Measurements from ENCODE around the gene RPP40.

RPP40 gene

GRCh38 chr6:4973982-4974745, 29.7 kb downstream of the RPP40 start:
- Histone ChIP-seq H3K9ac (ENCODE audit: low read depth in 1 of 2, low read length in 2 of 2) (no peak overlapping the region), H3K4me3 (ENCODE audit: low read depth in 1 of 2, low read length in 2 of 2) (no peak overlapping the region), H3K9me3 (ENCODE audit: control insufficient read depth in 1 of 2, low read length in 2 of 2) (peaks cover 3% of the 10 kb centered on the region in 2 donors), H3K27ac (ENCODE audit: low read depth, low read length) (no peak overlapping the region), H3K4me1 (ENCODE audit: control insufficient read depth in 1 of 2, insufficient read depth in 2 of 2, low read length in 2 of 2) (no peaks in the 10 kb centered on the region), H3K27me3 (ENCODE audit: control insufficient read depth in 1 of 2, insufficient read depth in 2 of 2, low read length in 2 of 2) (peaks cover 0 to 3% of the 10 kb centered on the region in 2 donors), H3K36me3 (ENCODE audit: control insufficient read depth in 1 of 2, insufficient read depth in 2 of 2, low read length in 2 of 2) (no peaks in the 10 kb centered on the region)

- Histone ChIP-seq H3K4me3 (ENCODE audit: low read depth in 1 of 2, low read length in 2 of 2) (no peak overlapping the region), H3K4me1 (ENCODE audit: control insufficient read depth in 1 of 2, insufficient read depth in 2 of 2, low read length in 2 of 2) (no peaks in the 10 kb centered on the region), H3K9ac (ENCODE audit: low read depth in 1 of 2, low read length in 2 of 2) (no peak overlapping the region), H3K27ac (ENCODE audit: low read depth, low read length) (no peak overlapping the region), H3K36me3 (ENCODE audit: control insufficient read depth in 1 of 2, insufficient read depth in 2 of 2, low read length in 2 of 2) (no peaks in the 10 kb centered on the region), H3K9me3 (ENCODE audit: control insufficient read depth in 1 of 2, low read length in 2 of 2) (no peaks in the 10 kb centered on the region), H3K27me3 (ENCODE audit: control insufficient read depth in 1 of 2, insufficient read depth in 2 of 2, low read length in 2 of 2) (peaks cover 0 to 3% of the 10 kb centered on the region in 2 donors)
Observed at GRCh38 chr6:4973415-4973814, 30.4 kb downstream of the RPP40 start.

DNA sequence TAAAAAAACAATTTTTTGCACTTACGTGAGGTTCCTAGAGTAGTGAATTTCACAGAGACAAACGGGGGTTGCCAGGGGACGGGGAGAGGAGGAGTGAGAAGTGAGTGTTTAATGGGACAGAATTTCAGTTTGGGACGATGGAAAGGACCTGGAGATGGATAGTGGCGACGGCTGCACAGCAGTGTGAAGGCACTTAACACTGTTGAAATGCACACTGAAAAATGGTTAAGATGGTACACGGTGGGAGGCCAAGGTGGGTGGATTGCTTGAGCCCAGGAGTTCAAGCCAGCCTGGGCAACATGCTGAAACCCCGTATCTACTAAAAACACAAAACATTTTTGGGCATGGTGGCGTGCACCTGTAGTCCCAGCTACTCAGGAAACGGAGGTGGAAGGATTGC, 31.4 kb downstream of the RPP40 start:
- H3K4me3 ChIP-seq (ENCODE audit: low read depth in 1 of 2, low read length in 2 of 2) = no peak overlapping the region
- no peaks in the 10 kb centered on the region for H3K9me3 ChIP-seq (ENCODE audit: control insufficient read depth in 1 of 2, low read length in 2 of 2)
- no peak overlapping the region for H3K9ac ChIP-seq (ENCODE audit: low read depth in 1 of 2, low read length in 2 of 2)
- H3K36me3 ChIP-seq (ENCODE audit: control insufficient read depth in 1 of 2, insufficient read depth in 2 of 2, low read length in 2 of 2) = no peaks in the 10 kb centered on the region
- H3K27me3 ChIP-seq (ENCODE audit: control insufficient read depth in 1 of 2, insufficient read depth in 2 of 2, low read length in 2 of 2) = peaks cover 0 to 3% of the 10 kb centered on the region in 2 donors
- H3K27ac ChIP-seq (ENCODE audit: low read depth, low read length) = no peak overlapping the region
- no peaks in the 10 kb centered on the region for H3K4me1 ChIP-seq (ENCODE audit: control insufficient read depth in 1 of 2, insufficient read depth in 2 of 2, low read length in 2 of 2)

GRCh38 chr6:4971851-4972250, 32.0 kb downstream of the RPP40 start:
- no peak overlapping the region for H3K4me3 ChIP-seq (ENCODE audit: low read depth in 1 of 2, low read length in 2 of 2)
- no peak overlapping the region for H3K9ac ChIP-seq (ENCODE audit: low read depth in 1 of 2, low read length in 2 of 2)
- H3K27ac ChIP-seq (ENCODE audit: low read depth, low read length) = no peak overlapping the region
- no peaks in the 10 kb centered on the region for H3K4me1 ChIP-seq (ENCODE audit: control insufficient read depth in 1 of 2, insufficient read depth in 2 of 2, low read length in 2 of 2)
- no peaks in the 10 kb centered on the region for H3K9me3 ChIP-seq (ENCODE audit: control insufficient read depth in 1 of 2, low read length in 2 of 2)
- no peaks in the 10 kb centered on the region for H3K36me3 ChIP-seq (ENCODE audit: control insufficient read depth in 1 of 2, insufficient read depth in 2 of 2, low read length in 2 of 2)
- peaks cover 0 to 3% of the 10 kb centered on the region in 2 donors for H3K27me3 ChIP-seq (ENCODE audit: control insufficient read depth in 1 of 2, insufficient read depth in 2 of 2, low read length in 2 of 2)

- H3K9me3 ChIP-seq (ENCODE audit: control insufficient read depth in 1 of 2, low read length in 2 of 2) = no peaks in the 10 kb centered on the region
- no peak overlapping the region for H3K4me3 ChIP-seq (ENCODE audit: low read depth in 1 of 2, low read length in 2 of 2)
- no peaks in the 10 kb centered on the region for H3K4me1 ChIP-seq (ENCODE audit: control insufficient read depth in 1 of 2, insufficient read depth in 2 of 2, low read length in 2 of 2)
- no peaks in the 10 kb centered on the region for H3K36me3 ChIP-seq (ENCODE audit: control insufficient read depth in 1 of 2, insufficient read depth in 2 of 2, low read length in 2 of 2)
- H3K9ac ChIP-seq (ENCODE audit: low read depth in 1 of 2, low read length in 2 of 2) = no peak overlapping the region
- H3K27me3 ChIP-seq (ENCODE audit: control insufficient read depth in 1 of 2, insufficient read depth in 2 of 2, low read length in 2 of 2) = peaks cover 0 to 3% of the 10 kb centered on the region in 2 donors
- H3K27ac ChIP-seq (ENCODE audit: low read depth, low read length) = no peak overlapping the region
Observed at GRCh38 chr6:4970739-4971395, 33.0 kb downstream of the RPP40 start.

DNA sequence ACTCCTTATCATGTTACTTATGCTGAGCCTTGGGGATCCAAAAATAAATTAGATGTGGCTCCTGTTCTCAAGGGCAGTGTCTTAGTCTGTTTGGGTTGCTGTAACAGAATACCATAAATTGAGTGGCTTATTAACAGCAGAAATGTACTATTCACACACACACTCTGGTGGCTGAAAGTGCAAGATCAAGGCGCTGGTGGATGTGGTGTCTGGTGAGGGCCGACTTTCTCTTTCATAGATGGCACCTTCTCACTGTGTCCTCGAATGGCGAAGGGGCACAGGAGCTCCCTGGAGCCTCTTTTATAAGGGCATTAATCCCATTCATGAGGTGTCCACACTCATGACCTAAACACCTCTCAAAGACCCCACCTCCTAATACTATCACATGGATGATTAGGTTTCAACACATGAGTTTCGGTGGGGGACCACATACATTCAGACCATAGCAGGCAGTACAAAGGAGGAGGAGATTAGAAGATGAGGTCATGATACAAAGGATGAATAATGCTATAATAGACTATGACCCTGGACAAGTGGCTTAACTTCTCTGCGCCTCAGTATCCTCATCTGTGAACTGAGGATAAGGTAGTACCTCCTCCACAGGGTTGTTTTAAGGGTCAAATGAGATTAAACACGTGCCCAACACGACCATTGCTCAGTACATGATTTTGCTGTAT, 34.1 kb downstream of the RPP40 start:
- no peak overlapping the region for H3K27ac ChIP-seq (ENCODE audit: low read depth, low read length)
- H3K4me1 ChIP-seq (ENCODE audit: control insufficient read depth in 1 of 2, insufficient read depth in 2 of 2, low read length in 2 of 2) = no peaks in the 10 kb centered on the region
- H3K9ac ChIP-seq (ENCODE audit: low read depth in 1 of 2, low read length in 2 of 2) = no peak overlapping the region
- H3K27me3 ChIP-seq (ENCODE audit: control insufficient read depth in 1 of 2, insufficient read depth in 2 of 2, low read length in 2 of 2) = peaks cover 0 to 3% of the 10 kb centered on the region in 2 donors
- H3K36me3 ChIP-seq (ENCODE audit: control insufficient read depth in 1 of 2, insufficient read depth in 2 of 2, low read length in 2 of 2) = no peaks in the 10 kb centered on the region
- H3K4me3 ChIP-seq (ENCODE audit: low read depth in 1 of 2, low read length in 2 of 2) = no peak overlapping the region
- H3K9me3 ChIP-seq (ENCODE audit: control insufficient read depth in 1 of 2, low read length in 2 of 2) = no peaks in the 10 kb centered on the region

GRCh38 chr6:4967301-4968030, 36.4 kb downstream of the RPP40 start:
- no peaks in the 10 kb centered on the region for H3K36me3 ChIP-seq (ENCODE audit: control insufficient read depth in 1 of 2, insufficient read depth in 2 of 2, low read length in 2 of 2)
- H3K4me1 ChIP-seq (ENCODE audit: control insufficient read depth in 1 of 2, insufficient read depth in 2 of 2, low read length in 2 of 2) = no peaks in the 10 kb centered on the region
- H3K27me3 ChIP-seq (ENCODE audit: control insufficient read depth in 1 of 2, insufficient read depth in 2 of 2, low read length in 2 of 2) = peaks cover 0 to 3% of the 10 kb centered on the region in 2 donors
- H3K4me3 ChIP-seq (ENCODE audit: low read depth in 1 of 2, low read length in 2 of 2) = no peak overlapping the region
- H3K27ac ChIP-seq (ENCODE audit: low read depth, low read length) = no peak overlapping the region
- no peak overlapping the region for H3K9ac ChIP-seq (ENCODE audit: low read depth in 1 of 2, low read length in 2 of 2)
- H3K9me3 ChIP-seq (ENCODE audit: control insufficient read depth in 1 of 2, low read length in 2 of 2) = no peaks in the 10 kb centered on the region

GRCh38 chr6:4965562-4966389, 38.1 kb downstream of the RPP40 start:
- no peak overlapping the region for H3K27ac ChIP-seq (ENCODE audit: low read depth, low read length)
- H3K9ac ChIP-seq (ENCODE audit: low read depth in 1 of 2, low read length in 2 of 2) = no peak overlapping the region
- no peaks in the 10 kb centered on the region for H3K4me1 ChIP-seq (ENCODE audit: control insufficient read depth in 1 of 2, insufficient read depth in 2 of 2, low read length in 2 of 2)
- H3K9me3 ChIP-seq (ENCODE audit: control insufficient read depth in 1 of 2, low read length in 2 of 2) = no peaks in the 10 kb centered on the region
- H3K27me3 ChIP-seq (ENCODE audit: control insufficient read depth in 1 of 2, insufficient read depth in 2 of 2, low read length in 2 of 2) = peaks cover 0 to 3% of the 10 kb centered on the region in 2 donors
- no peak overlapping the region for H3K4me3 ChIP-seq (ENCODE audit: low read depth in 1 of 2, low read length in 2 of 2)
- H3K36me3 ChIP-seq (ENCODE audit: control insufficient read depth in 1 of 2, insufficient read depth in 2 of 2, low read length in 2 of 2) = no peaks in the 10 kb centered on the region

- Histone ChIP-seq H3K27ac (ENCODE audit: low read depth, low read length) (no peak overlapping the region), H3K4me3 (ENCODE audit: low read depth in 1 of 2, low read length in 2 of 2) (no peak overlapping the region), H3K9ac (ENCODE audit: low read depth in 1 of 2, low read length in 2 of 2) (no peak overlapping the region), H3K4me1 (ENCODE audit: control insufficient read depth in 1 of 2, insufficient read depth in 2 of 2, low read length in 2 of 2) (no peaks in the 10 kb centered on the region), H3K9me3 (ENCODE audit: control insufficient read depth in 1 of 2, low read length in 2 of 2) (no peaks in the 10 kb centered on the region), H3K36me3 (ENCODE audit: control insufficient read depth in 1 of 2, insufficient read depth in 2 of 2, low read length in 2 of 2) (no peaks in the 10 kb centered on the region), H3K27me3 (ENCODE audit: control insufficient read depth in 1 of 2, insufficient read depth in 2 of 2, low read length in 2 of 2) (peaks cover 0 to 3% of the 10 kb centered on the region in 2 donors)
Observed at GRCh38 chr6:4964675-4965561, 38.9 kb downstream of the RPP40 start.

Measured in duodenal mucosa (tissue), 2 donors.